Hematopoietic multipotent progenitor cell treated with erythropoietin and hydrocortisone succinate and interleukin-3 and kit ligand, for 17 days (in vitro differentiated cells): ENCODE data around the gene COL9A1.

Experiments used
- DNase-seq: peaks from one replicate; pipeline ENCODE4 v3.0.0-alpha.2; 2015; ENCODE audit warnings: low spot score

The COL9A1 gene

GRCh38 chr6:70171236-70171635 is 131.6 kb downstream of the COL9A1 start:
- no peak for DNase-seq

DNA sequence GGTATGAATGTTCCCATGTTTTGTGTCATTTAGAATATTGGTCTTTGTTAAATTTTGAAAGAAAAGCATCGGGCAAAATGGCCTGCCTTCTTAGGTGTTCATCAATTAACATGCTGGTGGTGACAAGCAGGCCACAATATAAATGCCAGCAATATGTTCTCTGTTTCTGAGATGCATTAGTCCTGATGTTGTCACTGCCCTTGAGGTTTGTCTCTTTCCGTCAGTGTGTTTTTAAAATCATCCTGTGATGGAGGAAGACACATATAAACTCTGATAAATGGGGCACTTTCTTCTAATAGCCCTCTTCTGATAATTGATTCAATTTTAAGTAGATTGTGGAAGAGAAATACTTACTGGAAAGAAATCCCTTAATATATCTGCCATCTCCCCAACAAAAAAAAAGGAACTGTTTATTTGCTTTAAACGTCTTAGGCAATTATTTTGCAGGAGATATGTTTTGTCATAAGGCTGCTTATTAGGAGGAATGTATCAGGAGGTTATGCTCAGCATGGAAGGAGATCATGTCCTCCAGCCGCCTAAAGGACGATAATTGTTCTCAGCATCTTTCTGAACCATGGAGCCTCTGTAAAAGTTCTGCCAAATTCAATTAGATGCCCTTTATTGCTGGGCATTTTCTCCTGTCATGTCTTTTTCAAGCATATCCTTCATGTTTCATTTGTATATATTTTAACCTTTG is 134.1 kb downstream of the COL9A1 start:
- DNase-seq = no peak
